CD4-positive, alpha-beta memory T cell (primary cell): ENCODE data around the gene HSD11B1L. TPM values are rescaled to one million over a fixed set of nuclear protein-coding genes. Genes with fewer than 3 reads are reported as not detected.

Experiments
- CTCF ChIA-PET: fragments of 350-600 bp; sonication (Branson Sonifier 250); formaldehyde crosslinking; loops from one replicate; lab custom pipeline; 2021; ENCODE audit warnings: inconsistent platforms; ENCODE audit not compliant: partially characterized antibody; lab: Charles Lee
- POLR2A ChIA-PET: fragments of 350-600 bp; sonication (Branson Sonifier 250); formaldehyde crosslinking; loops from one replicate; lab custom pipeline; 2021; ENCODE audit not compliant: partially characterized antibody; lab: Charles Lee
- DNase-seq, 5 donors: peaks; one replicate each; pipeline versions ENCODE4 v3.0.0 to v3.0.0-alpha.2; 2020 to 2022; ENCODE audit warnings: mixed read lengths in 1 of 5
- H3K27ac ChIP-seq: one replicate; pipeline ENCODE4 v1.7.0; 2013; ENCODE audit warnings: low read depth, low read length
- H3K27me3 ChIP-seq: 2 replicates; pipeline ENCODE4 v1.7.0; 2013; ENCODE audit warnings: mild to moderate bottlenecking, low read length, moderate library complexity; ENCODE audit not compliant: insufficient read depth
- H3K36me3 ChIP-seq: 2 replicates; pipeline ENCODE4 v1.7.0; 2013; ENCODE audit warnings: mild to moderate bottlenecking, low read length, moderate library complexity; ENCODE audit not compliant: insufficient read depth
- H3K4me1 ChIP-seq: 2 replicates; pipeline ENCODE4 v1.7.0; 2013; ENCODE audit warnings: mild to moderate bottlenecking, low read length, moderate library complexity; ENCODE audit not compliant: insufficient read depth
- H3K4me3 ChIP-seq, 2 donors: one replicate each; pipeline ENCODE4 v1.7.0; 2013; ENCODE audit warnings: low read length in 2 of 2, mild to moderate bottlenecking in 1 of 2
- H3K9me3 ChIP-seq, 2 donors: one replicate each; pipeline ENCODE4 v1.7.0; 2013; ENCODE audit warnings: low read length in 2 of 2, control low read depth in 1 of 2; ENCODE audit not compliant: control insufficient read depth in 1 of 2
- H3K27ac Mint-ChIP-seq, 7 donors: one replicate each; pipeline ENCODE4 v1.8.0; 2020 to 2021; ENCODE audit warnings: mixed read lengths in 7 of 7, mild to moderate bottlenecking in 6 of 7, inconsistent platforms in 3 of 7, moderate library complexity in 3 of 7
- H3K27me3 Mint-ChIP-seq, 2 donors: one replicate each; pipeline ENCODE4 v1.8.0; 2020 to 2021; ENCODE audit warnings: mixed read lengths in 2 of 2
- H3K36me3 Mint-ChIP-seq, 2 donors: one replicate each; pipeline ENCODE4 v1.8.0; 2020 to 2021; ENCODE audit warnings: mixed read lengths in 2 of 2, inconsistent platforms in 1 of 2, mild to moderate bottlenecking in 1 of 2
- H3K4me1 Mint-ChIP-seq, 4 donors: one replicate each; pipeline ENCODE4 v1.8.0; 2020 to 2021; ENCODE audit warnings: mixed read lengths in 4 of 4, mild to moderate bottlenecking in 1 of 4
- H3K4me3 Mint-ChIP-seq, 8 donors: one replicate each; pipeline ENCODE4 v1.8.0; 2020 to 2021; ENCODE audit warnings: mixed read lengths in 8 of 8, mild to moderate bottlenecking in 7 of 8, moderate library complexity in 6 of 8, inconsistent platforms in 3 of 8
- H3K9me3 Mint-ChIP-seq, 8 donors: one replicate each; pipeline ENCODE4 v1.8.0; 2020 to 2021; ENCODE audit warnings: mixed read lengths in 8 of 8, mild to moderate bottlenecking in 5 of 8, inconsistent platforms in 3 of 8, moderate library complexity in 1 of 8
- intact Hi-C: fragments of 100-400 bp; cut with micrococcal nuclease; formaldehyde crosslinking; loops from one replicate; pipeline ENCODE4 v1.15.1; 2023
- polyA plus RNA-seq, 2 donors: library from polyadenylated mRNA; unstranded; fragments of 300-500 nt; fragmentation: Illumina TruSeq; gene quantifications; one replicate each; pipeline ENCODE4 v1.2.3, GENCODE V29; 2021
- total RNA-seq, 2 experiments: library from RNA; stranded (reverse); gene quantifications; one replicate each; pipeline ENCODE4 v1.2.3, GENCODE V29; 2021

The HSD11B1L gene
- total and polyA plus RNA-seq, 4 experiments from 2014 or later = 2.9 to 4.8 (median 3.9) TPM

- intact Hi-C loops = no loop called here
- POLR2A ChIA-PET = interaction anchor here (1.7 kb wide), 1 partner anchor 14 kb away, joined by 4 read pairs; no protein-coding TSS in a partner anchor
- Mint-ChIP-seq H3K36me3 (peaks cover 46 to 67% of the 10 kb centered on the region in 2 donors), H3K27me3 (no peaks in the 10 kb centered on the region), H3K4me1 (peaks cover 0 to 4% (median 0%) of the 10 kb centered on the region in 4 donors), H3K4me3 (no peak overlapping the region), H3K9me3 (no peaks in the 10 kb centered on the region), H3K27ac (peak overlapping the region in 3 of 7 donors; percentile 64 to 75 (median 64))
- H3K27me3 ChIP-seq = no peaks in the 10 kb centered on the region
- no peaks in the 10 kb centered on the region for H3K4me1 ChIP-seq
- no peak for DNase-seq
- H3K36me3 ChIP-seq = peaks cover 75% of the 10 kb centered on the region
- H3K27ac ChIP-seq = no peak overlapping the region
- no peaks in the 10 kb centered on the region for H3K9me3 ChIP-seq
- CTCF ChIA-PET = no interaction called here
- H3K4me3 ChIP-seq = no peak overlapping the region
Observed at GRCh38 chr19:5665781-5666513, 14.9 kb upstream of the HSD11B1L start.

GRCh38 chr19:5666921-5667610, 13.8 kb upstream of the HSD11B1L start:
- peaks cover 42 to 61% of the 10 kb centered on the region in 2 donors for H3K36me3 Mint-ChIP-seq
- CTCF ChIA-PET = no interaction called here

GRCh38 chr19:5667751-5668271, 13.0 kb upstream of the HSD11B1L start:
- Histone ChIP-seq H3K4me1 (no peaks in the 10 kb centered on the region), H3K4me3 (no peak overlapping the region), H3K27me3 (no peaks in the 10 kb centered on the region), H3K9me3 (no peaks in the 10 kb centered on the region), H3K27ac (no peak overlapping the region), H3K36me3 (peaks cover 64% of the 10 kb centered on the region)
- H3K27ac Mint-ChIP-seq = peak overlapping the region in 1 of 7 donors; percentile 25
- intact Hi-C loops = no loop called here
- no peaks in the 10 kb centered on the region for H3K9me3 Mint-ChIP-seq
- ChIA-PET CTCF (no interaction called here), POLR2A (no interaction called here)
- peaks cover 42 to 58% of the 10 kb centered on the region in 2 donors for H3K36me3 Mint-ChIP-seq
- no peaks in the 10 kb centered on the region for H3K4me1 Mint-ChIP-seq
- no peaks in the 10 kb centered on the region for H3K27me3 Mint-ChIP-seq
- DNase-seq = no peak
- no peak overlapping the region for H3K4me3 Mint-ChIP-seq

More at GRCh38 chr19:5666921-5667610, 13.8 kb upstream of the HSD11B1L start:
- Mint-ChIP-seq H3K4me1 (no peaks in the 10 kb centered on the region), H3K27ac (peak overlapping the region in 1 of 7 donors; percentile 15), H3K4me3 (peak overlapping the region in 1 of 8 donors; percentile 50), H3K27me3 (no peaks in the 10 kb centered on the region), H3K9me3 (no peaks in the 10 kb centered on the region)
- POLR2A ChIA-PET = no interaction called here
- Histone ChIP-seq H3K36me3 (peaks cover 67% of the 10 kb centered on the region), H3K4me3 (no peak overlapping the region), H3K27me3 (no peaks in the 10 kb centered on the region), H3K4me1 (no peaks in the 10 kb centered on the region), H3K9me3 (no peaks in the 10 kb centered on the region), H3K27ac (no peak overlapping the region)
- intact Hi-C loops = no loop called here
- no peak for DNase-seq

GRCh38 chr19:5669212-5669611, 11.6 kb upstream of the HSD11B1L start:
- Mint-ChIP-seq H3K9me3 (no peaks in the 10 kb centered on the region), H3K27me3 (no peaks in the 10 kb centered on the region), H3K36me3 (peaks cover 32 to 47% of the 10 kb centered on the region in 2 donors), H3K4me1 (peaks cover 0 to 2% (median 0%) of the 10 kb centered on the region in 4 donors), H3K27ac (peak overlapping the region in 1 of 7 donors; percentile 12), H3K4me3 (no peak overlapping the region)
- Histone ChIP-seq H3K9me3 (no peaks in the 10 kb centered on the region), H3K27ac (no peak overlapping the region), H3K36me3 (peaks cover 51% of the 10 kb centered on the region), H3K4me3 (no peak overlapping the region), H3K4me1 (no peaks in the 10 kb centered on the region), H3K27me3 (no peaks in the 10 kb centered on the region)
- intact Hi-C loops = no loop called here
- DNase-seq = no peak
- ChIA-PET CTCF (interaction anchor here (1.2 kb wide), 1 partner anchor 20 kb away, joined by 4 read pairs; the partner anchor contains the start of gene RPL36), POLR2A (no interaction called here)

- H3K27ac ChIP-seq = no peak overlapping the region
- no peak for DNase-seq
- H3K4me1 ChIP-seq = no peaks in the 10 kb centered on the region
- POLR2A ChIA-PET = no interaction called here
- H3K27me3 ChIP-seq = no peaks in the 10 kb centered on the region
- CTCF ChIA-PET = interaction anchor here (0.6 kb wide), 1 partner anchor 42 kb away, joined by 3 read pairs; no protein-coding TSS in a partner anchor
- H3K4me3 Mint-ChIP-seq = no peak overlapping the region
- no peaks in the 10 kb centered on the region for H3K9me3 ChIP-seq
- H3K36me3 Mint-ChIP-seq = peaks cover 13 to 23% of the 10 kb centered on the region in 2 donors
- H3K27ac Mint-ChIP-seq = peak overlapping the region in 1 of 7 donors; percentile 43
- intact Hi-C loops = no loop called here
- H3K4me1 Mint-ChIP-seq = peaks cover 0 to 4% (median 0%) of the 10 kb centered on the region in 4 donors
- H3K27me3 Mint-ChIP-seq = no peaks in the 10 kb centered on the region
- H3K36me3 ChIP-seq = peaks cover 27% of the 10 kb centered on the region
- H3K9me3 Mint-ChIP-seq = peaks cover 0 to 3% (median 0%) of the 10 kb centered on the region in 8 donors
- H3K4me3 ChIP-seq = no peak overlapping the region
Observed at GRCh38 chr19:5671600-5671999, 9.2 kb upstream of the HSD11B1L start.

GRCh38 chr19:5672708-5673459, 7.9 kb upstream of the HSD11B1L start:
- Mint-ChIP-seq H3K27ac (no peak overlapping the region), H3K4me1 (peaks cover 0 to 4% (median 0%) of the 10 kb centered on the region in 4 donors), H3K9me3 (peaks cover 0 to 3% (median 0%) of the 10 kb centered on the region in 8 donors), H3K36me3 (peaks cover 3 to 10% of the 10 kb centered on the region in 2 donors), H3K4me3 (no peak overlapping the region), H3K27me3 (no peaks in the 10 kb centered on the region)
- no peaks in the 10 kb centered on the region for H3K27me3 ChIP-seq
- POLR2A ChIA-PET = no interaction called here
- no peak overlapping the region for H3K27ac ChIP-seq
- H3K36me3 ChIP-seq = peaks cover 14% of the 10 kb centered on the region
- CTCF ChIA-PET = no interaction called here
- H3K4me3 ChIP-seq = no peak overlapping the region
- no peaks in the 10 kb centered on the region for H3K9me3 ChIP-seq
- no peak for DNase-seq
- H3K4me1 ChIP-seq = no peaks in the 10 kb centered on the region
- intact Hi-C loops = no loop called here
